Measurements from ENCODE around the gene SMPD2.
A peak's percentile ranks its signal among the peaks of the same experiment; 100 is the strongest.

Gene SMPD2

GRCh38 chr6:109461733-109462526 lies 21.4 kb downstream of the SMPD2 start:
- no peak for DNase-seq

- DNase-seq: no peak
Measured at GRCh38 chr6:109465772-109466171, 25.2 kb downstream of the SMPD2 start.

- no peak for DNase-seq
Measured at GRCh38 chr6:109466212-109466923, 25.8 kb downstream of the SMPD2 start.

DNA sequence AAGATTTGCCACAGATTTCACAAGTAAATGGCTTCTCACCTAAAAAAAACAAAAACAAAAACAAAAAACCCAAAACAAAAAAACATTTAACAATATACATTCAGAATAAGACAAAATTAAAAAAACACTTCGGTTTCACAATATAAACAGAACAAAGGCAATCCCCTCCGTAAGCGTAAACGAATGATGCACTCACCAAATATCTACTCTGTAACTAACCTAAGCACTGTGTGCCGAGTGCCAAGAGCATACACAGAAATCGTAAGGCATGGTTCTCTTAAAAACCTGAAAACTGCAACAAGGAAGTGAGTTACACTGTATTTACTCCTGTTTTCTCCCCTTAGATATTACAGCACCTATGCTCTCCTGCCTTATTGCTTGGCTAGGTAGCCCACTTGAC lies 27.2 kb downstream of the SMPD2 start:
- no peak for DNase-seq

DNA sequence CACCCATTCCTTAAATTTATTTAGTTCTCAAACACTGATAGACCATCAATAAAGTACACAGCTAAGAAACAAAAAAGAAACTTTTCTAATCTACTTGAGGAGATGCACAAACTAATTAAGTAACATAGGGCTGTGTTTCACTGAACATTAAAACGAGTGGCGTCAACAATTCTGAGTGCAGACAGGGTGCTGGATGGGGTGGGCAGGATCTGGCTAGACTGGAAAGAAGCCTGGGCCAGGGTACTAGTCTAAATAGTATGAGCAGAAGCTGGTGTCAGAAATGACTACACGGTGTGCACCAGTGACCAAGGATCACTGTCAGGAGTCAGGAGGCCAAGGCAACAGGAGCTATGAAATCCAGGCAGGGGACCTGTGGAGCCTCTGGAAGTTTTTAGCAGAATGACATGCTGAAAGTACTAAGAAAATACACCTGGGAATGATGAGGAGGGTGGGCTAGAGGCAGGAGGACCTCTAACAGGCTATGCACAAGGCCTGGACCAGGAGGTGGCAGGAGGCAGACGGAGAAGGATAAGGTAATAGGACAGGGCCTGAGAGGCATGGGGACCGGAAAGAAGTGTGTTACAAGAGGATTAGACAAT lies 29.2 kb downstream of the SMPD2 start:
- no peak for DNase-seq

- DNase-seq: no peak
Measured at GRCh38 chr6:109471105-109471810, 30.7 kb downstream of the SMPD2 start.

GRCh38 chr6:109472132-109472995 lies 31.8 kb downstream of the SMPD2 start:
- DNase-seq: no peak

- no peak for DNase-seq
Measured at GRCh38 chr6:109473120-109473519, 32.6 kb downstream of the SMPD2 start.

DNA sequence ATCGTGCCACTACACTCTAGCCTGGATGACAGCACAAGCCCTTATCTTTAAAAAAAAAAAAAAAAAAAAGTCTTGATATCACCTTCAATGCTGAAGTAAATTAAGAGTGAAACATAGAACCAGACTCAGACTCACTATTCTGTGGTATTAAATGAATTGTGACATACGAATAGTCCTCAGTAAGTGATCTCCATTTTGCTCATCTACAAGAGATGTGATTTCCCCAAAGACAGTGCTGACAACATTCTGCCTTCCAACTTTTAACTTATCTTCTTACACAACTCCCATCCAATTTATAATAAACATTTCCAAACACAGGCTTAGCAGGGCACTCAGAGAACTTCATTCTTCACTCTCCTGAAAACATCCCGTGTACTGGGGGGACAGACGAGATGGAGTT lies 34.5 kb downstream of the SMPD2 start:
- no peak for DNase-seq

DNA sequence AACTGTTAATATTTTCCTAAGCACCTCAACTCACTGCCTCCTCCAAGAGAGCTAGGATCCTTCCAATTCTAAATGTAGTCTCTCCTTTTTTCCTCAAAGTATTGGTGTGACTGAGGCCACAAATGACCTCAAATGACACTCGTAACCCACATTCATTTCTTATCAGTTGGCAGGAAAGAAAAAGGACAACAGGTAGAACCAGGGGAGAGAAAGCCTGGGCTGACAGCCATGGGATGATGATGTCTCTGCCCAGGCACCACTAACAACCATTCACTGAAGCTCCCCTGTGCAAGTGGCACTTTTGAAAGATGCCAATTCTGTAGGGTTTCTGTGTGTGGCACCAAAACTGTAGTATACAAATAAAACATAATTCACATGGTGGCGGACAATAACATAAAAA lies 35.1 kb downstream of the SMPD2 start:
- no peak for DNase-seq

GRCh38 chr6:109477184-109477583 lies 36.7 kb downstream of the SMPD2 start:
- DNase-seq: no peak

DNA sequence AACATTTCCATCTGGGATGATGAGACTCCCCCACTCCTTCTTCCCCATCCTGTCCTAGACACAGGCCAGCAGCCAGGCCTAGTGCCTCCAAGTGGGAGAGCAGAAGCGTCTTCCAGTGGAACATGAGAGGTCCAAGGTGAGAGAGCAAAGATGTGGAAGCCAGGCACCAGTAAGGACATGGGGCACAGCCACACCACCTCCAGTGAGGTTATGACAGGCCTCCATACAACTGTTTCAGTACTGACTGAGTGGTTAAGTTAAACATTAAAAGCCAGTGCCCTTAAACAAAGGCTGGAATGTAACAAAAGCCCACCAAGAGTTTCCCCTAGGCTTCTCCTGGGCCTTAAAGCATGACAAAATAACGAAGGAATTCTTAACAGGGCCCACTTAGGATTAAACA lies 37.2 kb downstream of the SMPD2 start:
- DNase-seq: no peak

GRCh38 chr6:109478222-109478805 lies 37.8 kb downstream of the SMPD2 start:
- no peak for DNase-seq

DNA sequence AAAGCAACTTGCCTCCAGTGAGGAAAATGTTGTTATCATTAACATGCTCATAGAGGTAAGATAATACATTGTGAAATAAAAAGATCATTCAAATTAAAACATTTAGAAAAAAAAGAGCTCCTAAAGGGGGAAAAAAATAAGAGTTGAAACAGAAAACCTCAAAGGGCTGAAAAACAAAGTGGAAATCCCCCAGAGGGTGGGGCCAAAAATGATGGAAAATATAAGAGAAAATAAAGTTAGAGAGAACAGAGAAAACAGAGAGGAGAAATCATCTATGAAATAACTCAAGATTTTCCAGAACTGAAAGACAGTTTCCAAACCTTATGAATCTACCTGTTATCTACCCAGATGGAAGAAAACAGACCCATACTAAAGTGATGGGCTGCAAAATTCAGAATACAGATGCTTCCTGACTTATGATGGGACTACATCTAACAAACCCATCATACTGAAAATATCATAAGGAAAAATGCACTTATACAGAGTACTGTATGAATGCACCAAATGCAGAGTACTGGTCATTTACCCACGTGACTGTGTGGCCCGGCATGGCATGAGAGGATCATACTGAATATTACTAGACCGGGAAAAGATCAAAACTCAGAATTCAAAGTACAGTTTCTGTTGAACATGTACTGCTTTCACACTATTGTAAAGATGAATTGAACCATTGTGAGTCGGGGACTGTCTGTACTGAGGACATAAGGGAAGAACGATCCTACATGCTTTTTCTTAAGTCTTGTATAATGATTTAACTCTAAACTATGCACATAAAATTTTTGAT lies 38.5 kb downstream of the SMPD2 start:
- DNase-seq: no peak

- DNase-seq: no peak
Measured at GRCh38 chr6:109480993-109481480, 40.5 kb downstream of the SMPD2 start.

DNA sequence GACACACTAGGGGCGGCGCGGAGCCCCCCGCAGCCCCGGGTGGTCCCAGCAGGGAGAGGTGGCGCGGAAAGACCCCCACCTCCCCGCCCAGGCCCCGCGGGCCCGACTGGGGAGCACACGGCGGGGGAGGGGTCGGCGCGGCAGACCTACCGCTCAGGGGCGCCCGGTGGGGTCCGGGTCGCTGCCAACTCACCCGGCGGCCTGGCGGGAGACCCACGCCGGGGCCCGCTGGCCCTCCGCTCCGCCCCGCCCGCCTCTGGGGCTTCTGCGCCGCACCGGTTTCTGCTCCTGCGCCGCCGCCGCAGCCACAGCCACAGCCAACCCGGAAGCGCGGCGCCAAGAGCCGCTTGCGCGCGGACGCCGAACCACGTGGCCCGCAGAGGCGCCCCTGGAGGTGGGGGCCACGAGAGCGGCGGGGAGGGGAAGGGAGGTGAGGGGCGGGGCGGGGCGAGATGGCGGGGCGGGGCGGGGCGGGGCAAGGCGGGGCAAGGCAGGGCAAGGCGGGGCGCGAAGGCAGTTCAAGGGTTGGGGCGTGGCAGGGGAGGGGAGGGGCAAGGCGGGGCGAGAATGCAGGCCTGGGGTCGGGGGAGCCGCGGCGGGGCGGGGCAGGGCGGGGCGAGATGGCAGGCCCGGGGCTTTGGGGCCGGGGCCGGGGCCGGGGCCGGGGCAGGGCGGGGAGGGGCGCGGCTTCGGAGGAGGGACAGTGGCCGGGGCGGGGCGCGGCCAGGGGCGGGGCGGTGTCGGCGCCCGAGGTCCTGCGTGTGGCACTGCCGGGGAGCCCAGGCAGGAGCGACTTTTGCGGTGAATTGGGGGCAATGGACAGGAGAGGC lies 42.6 kb downstream of the SMPD2 start, which contains the start of gene ZBTB24:
Gene ZBTB24, minus strand, starts transcription at position 315 of the 830 bp plus-strand sequence. CDS start 1,193 bp downstream, outside the sequence.
- DNase-seq: peak; percentile 19

DNA sequence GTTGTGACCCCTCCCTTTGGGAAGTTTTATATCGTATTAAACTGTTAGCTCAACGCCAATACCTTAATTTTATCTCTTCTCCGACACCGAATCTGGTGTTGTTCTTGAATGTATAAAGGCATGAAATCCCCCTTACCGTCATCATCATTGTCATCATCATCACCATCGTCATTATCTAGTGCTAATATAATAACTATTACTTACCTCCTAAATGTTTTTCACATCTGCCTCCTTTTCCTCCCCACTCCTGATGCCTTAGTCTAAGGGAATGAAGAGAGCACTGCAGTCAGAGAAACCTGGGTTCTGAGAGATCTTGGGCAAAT lies 43.2 kb downstream of the SMPD2 start:
- DNase-seq: no peak

- DNase-seq: no peak
Measured at GRCh38 chr6:109484122-109484521, 43.6 kb downstream of the SMPD2 start.

GRCh38 chr6:109485266-109485935 lies 44.9 kb downstream of the SMPD2 start:
- DNase-seq: no peak
